Osteoblast (primary cell): ENCODE measurements around the gene CRYM. TPM values are rescaled to one million over a fixed set of nuclear protein-coding genes. Genes with fewer than 3 reads are reported as not detected.

Source experiments
- DNase-seq: peaks from one replicate; pipeline ENCODE4 v3.0.0; 2011; ENCODE audit warnings: low spot score, mixed read lengths; ENCODE audit not compliant: insufficient read length; ENCODE audit errors: missing footprints
- H2AFZ ChIP-seq: 2 replicates; pipeline ENCODE4 v1.6.0; 2011; ENCODE audit warnings: mild to moderate bottlenecking, low read length
- H3K27ac ChIP-seq: 2 replicates; pipeline ENCODE4 v1.5.1; 2011; ENCODE audit warnings: mild to moderate bottlenecking, low read depth, low read length, moderate library complexity
- H3K27me3 ChIP-seq: 2 replicates; pipeline ENCODE4 v1.6.0; 2012; ENCODE audit warnings: mild to moderate bottlenecking, control low read depth, inconsistent platforms, low read length, moderate library complexity; ENCODE audit not compliant: insufficient read depth
- H3K36me3 ChIP-seq: 2 replicates; pipeline ENCODE4 v1.5.1; 2011; ENCODE audit warnings: mild to moderate bottlenecking, low read length, control low read depth, moderate library complexity; ENCODE audit not compliant: insufficient read depth
- H3K4me1 ChIP-seq: 2 replicates; pipeline ENCODE4 v1.5.1; 2011; ENCODE audit warnings: mild to moderate bottlenecking, low read length, control low read depth, moderate library complexity; ENCODE audit not compliant: insufficient read depth
- H3K4me2 ChIP-seq: 2 replicates; pipeline ENCODE4 v1.6.0; 2011; ENCODE audit warnings: mild to moderate bottlenecking, low read length; ENCODE audit not compliant: insufficient read depth
- H3K4me3 ChIP-seq: fragments of 200-600 bp; sonication (generic); 3 replicates; pipeline ENCODE4 v1.5.1; 2012; ENCODE audit warnings: mild to moderate bottlenecking, low read length, inconsistent platforms; ENCODE audit not compliant: insufficient read depth
- H3K79me2 ChIP-seq: 2 replicates; pipeline ENCODE4 v1.6.0; 2012; ENCODE audit warnings: mild to moderate bottlenecking, low read length, control low read depth, inconsistent platforms; ENCODE audit not compliant: insufficient read depth
- H3K9me3 ChIP-seq: 2 replicates; pipeline ENCODE4 v1.5.1; 2011; ENCODE audit warnings: low read depth, low read length, control low read depth
- H4K20me1 ChIP-seq: 2 replicates; pipeline ENCODE4 v1.6.0; 2012; ENCODE audit warnings: mild to moderate bottlenecking, low read length, control low read depth; ENCODE audit not compliant: insufficient read depth
- total RNA-seq: library from RNA; depleted of rRNA; stranded (reverse); fragments of >200 nt; gene quantifications from 2 replicates; pipeline ENCODE4 v1.2.3, GENCODE V29; 2012
- TF ChIP-seq, protein P1 (sequence below): IDR thresholded peaks from 2 replicates; pipeline ENCODE4 v1.5.1; 2011; ENCODE audit warnings: mild to moderate bottlenecking, low read depth, low read length, moderate library complexity; ENCODE audit errors: extremely low read depth

The CRYM gene
- total RNA-seq, 1 donor: 5.1 TPM

DNA sequence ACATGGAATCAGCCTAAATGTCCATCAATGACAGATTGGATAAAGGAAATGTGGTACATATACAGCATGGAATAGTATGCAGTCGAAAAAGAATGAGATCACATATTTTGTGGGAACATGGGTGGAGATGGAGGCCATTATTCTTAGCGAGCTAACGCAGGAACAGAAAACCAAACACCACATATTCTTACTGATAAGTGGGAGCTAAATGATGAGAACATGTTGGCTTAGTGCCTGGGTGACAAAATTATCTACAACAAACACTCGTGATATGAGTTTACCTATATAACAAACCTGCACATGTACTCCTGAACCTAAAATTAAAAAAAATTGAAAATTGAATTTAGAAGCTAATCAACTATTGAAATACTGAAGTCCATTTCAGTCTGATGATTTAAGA lies 38.4 kb downstream of the CRYM start:
- H3K36me3 ChIP-seq: no peaks in the 10 kb centered on the region
- H3K27ac ChIP-seq: no peak overlapping the region
- H3K9me3 ChIP-seq: no peaks in the 10 kb centered on the region
- no peak overlapping the region for H3K4me2 ChIP-seq
- H2AFZ ChIP-seq: no peak overlapping the region
- H4K20me1 ChIP-seq: no peaks in the 10 kb centered on the region
- H3K4me1 ChIP-seq: no peaks in the 10 kb centered on the region
- no peak for DNase-seq
- peaks cover 6% of the 10 kb centered on the region for H3K27me3 ChIP-seq
- no peak overlapping the region for H3K4me3 ChIP-seq
- no peaks in the 10 kb centered on the region for H3K79me2 ChIP-seq
- TF ChIP-seq, protein P1, sequence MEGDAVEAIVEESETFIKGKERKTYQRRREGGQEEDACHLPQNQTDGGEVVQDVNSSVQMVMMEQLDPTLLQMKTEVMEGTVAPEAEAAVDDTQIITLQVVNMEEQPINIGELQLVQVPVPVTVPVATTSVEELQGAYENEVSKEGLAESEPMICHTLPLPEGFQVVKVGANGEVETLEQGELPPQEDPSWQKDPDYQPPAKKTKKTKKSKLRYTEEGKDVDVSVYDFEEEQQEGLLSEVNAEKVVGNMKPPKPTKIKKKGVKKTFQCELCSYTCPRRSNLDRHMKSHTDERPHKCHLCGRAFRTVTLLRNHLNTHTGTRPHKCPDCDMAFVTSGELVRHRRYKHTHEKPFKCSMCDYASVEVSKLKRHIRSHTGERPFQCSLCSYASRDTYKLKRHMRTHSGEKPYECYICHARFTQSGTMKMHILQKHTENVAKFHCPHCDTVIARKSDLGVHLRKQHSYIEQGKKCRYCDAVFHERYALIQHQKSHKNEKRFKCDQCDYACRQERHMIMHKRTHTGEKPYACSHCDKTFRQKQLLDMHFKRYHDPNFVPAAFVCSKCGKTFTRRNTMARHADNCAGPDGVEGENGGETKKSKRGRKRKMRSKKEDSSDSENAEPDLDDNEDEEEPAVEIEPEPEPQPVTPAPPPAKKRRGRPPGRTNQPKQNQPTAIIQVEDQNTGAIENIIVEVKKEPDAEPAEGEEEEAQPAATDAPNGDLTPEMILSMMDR: no peak

DNA sequence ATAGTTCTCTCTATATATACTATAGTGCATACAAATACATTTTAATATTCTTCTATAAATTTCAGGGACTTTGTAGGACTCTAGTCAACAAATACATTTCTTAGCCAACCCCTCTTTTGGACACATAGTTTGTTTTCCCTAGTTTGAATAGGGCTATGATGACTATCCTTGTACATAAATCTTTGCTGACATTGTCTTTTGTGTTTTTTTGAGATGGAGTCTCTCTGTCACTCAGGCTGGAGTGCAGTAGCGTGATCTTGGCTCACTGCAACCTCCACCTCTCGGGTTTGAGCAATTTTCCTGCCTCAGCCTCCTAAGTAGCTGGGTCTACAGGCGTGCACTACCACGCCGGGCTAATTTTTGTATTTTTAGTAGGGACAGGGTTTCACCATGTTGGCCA lies 41.3 kb downstream of the CRYM start:
- no peaks in the 10 kb centered on the region for H3K4me1 ChIP-seq
- TF ChIP-seq, protein P1: no peak

DNA sequence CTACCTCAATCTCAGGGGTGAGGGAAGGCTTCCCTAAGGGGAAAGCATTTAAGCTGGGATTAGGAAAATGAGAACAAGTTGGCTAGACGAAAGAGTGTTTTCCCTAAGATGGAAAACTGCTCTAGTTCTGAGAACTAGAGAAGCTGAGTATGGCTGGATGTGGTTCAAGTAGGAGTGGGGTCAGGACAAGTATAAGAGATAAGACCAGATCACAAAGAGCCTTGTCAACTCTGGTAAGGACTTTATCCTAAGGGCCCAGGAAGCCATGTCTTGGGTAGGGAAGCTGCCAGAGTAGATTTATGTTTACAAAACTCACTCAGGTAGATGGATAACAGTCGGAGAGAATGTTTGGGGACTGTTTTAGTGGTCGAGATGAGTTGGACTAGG lies 42.9 kb downstream of the CRYM start:
- no peak for DNase-seq
- TF ChIP-seq, protein P1: no peak
- Histone ChIP-seq H3K27me3 (peaks cover 10% of the 10 kb centered on the region), H3K79me2 (no peaks in the 10 kb centered on the region), H3K9me3 (no peaks in the 10 kb centered on the region), H2AFZ (no peak overlapping the region), H3K27ac (no peak overlapping the region), H3K4me3 (no peak overlapping the region), H3K4me2 (no peak overlapping the region), H4K20me1 (no peaks in the 10 kb centered on the region), H3K36me3 (no peaks in the 10 kb centered on the region), H3K4me1 (no peaks in the 10 kb centered on the region)

More for the DNA sequence above, 41.3 kb downstream of the CRYM start:
- no peak overlapping the region for H2AFZ ChIP-seq
- H3K36me3 ChIP-seq: no peaks in the 10 kb centered on the region
- no peaks in the 10 kb centered on the region for H3K9me3 ChIP-seq
- H3K27me3 ChIP-seq: peaks cover 10% of the 10 kb centered on the region
- no peaks in the 10 kb centered on the region for H3K79me2 ChIP-seq
- no peaks in the 10 kb centered on the region for H4K20me1 ChIP-seq
- no peak overlapping the region for H3K4me3 ChIP-seq
- DNase-seq: no peak
- no peak overlapping the region for H3K4me2 ChIP-seq
- no peak overlapping the region for H3K27ac ChIP-seq

DNA sequence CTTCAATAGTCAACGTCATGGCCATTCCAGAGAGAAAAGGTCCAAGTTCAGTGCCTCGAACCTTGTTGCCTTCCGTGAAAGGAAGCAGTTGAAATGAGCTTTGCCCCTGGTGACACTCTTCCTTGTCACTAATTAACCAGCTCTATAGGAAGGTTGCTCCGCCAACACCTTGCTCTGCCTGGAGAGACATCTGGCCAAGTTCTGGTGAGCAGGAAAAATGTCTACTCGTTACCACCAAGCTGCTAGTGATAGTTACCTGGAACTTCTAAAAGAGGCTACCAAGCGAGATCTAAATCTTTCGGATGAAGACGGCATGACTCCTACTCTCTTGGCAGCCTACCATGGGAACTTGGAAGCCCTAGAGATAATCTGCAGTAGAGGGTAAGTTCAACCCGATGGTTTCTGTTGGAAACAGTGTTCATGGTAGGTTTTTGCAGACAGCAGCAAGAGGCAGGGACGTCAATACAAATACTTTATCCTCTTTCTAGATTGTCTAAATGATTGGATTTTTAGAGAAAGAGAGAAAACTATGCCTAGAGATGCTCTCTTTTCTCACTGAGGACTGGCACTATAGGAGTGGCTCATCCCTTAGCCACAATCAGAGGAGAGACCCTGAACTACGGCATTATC lies 44.5 kb downstream of the CRYM start, which contains the start of gene ANKS4B:
TSS of gene ANKS4B (plus strand) at position 179 of the 630 bp plus-strand sequence. CDS start at position 218, 39 bp downstream.
- Histone ChIP-seq H3K4me3 (no peak within 1 kb of the TSS), H3K27me3 (peaks cover 16% of the 10 kb centered on the region), H3K36me3 (no peaks in the 10 kb centered on the region), H3K27ac (no peak within 1 kb of the TSS), H3K4me1 (no peaks in the 10 kb centered on the region), H2AFZ (no peak within 1 kb of the TSS), H3K79me2 (no peaks in the 10 kb centered on the region), H3K9me3 (no peaks in the 10 kb centered on the region), H4K20me1 (no peaks in the 10 kb centered on the region), H3K4me2 (no peak within 1 kb of the TSS)
- TF ChIP-seq, protein P1: no peak
- no peak for DNase-seq
